ENCODE results near the gene GAP43.

GAP43 gene

GRCh38 chr3:115766587-115767482, 143.5 kb downstream of the GAP43 start:
- DNase-seq (ENCODE audit: low spot score): no peak

- DNase-seq (ENCODE audit: low spot score): no peak
Measured at GRCh38 chr3:115768661-115769060, 145.4 kb downstream of the GAP43 start.
